ENCODE results near the gene OR10V1. TPM values are rescaled to one million over a fixed set of nuclear protein-coding genes. Genes with fewer than 3 reads are reported as not detected.
"Not testable (repeated sequence)": the region's sequence is repeated elsewhere in the genome, so short reads cannot be mapped to it uniquely, and the experiment has no call there.

The OR10V1 gene
- total RNA-seq, 1 experiment from 2014 or later = not detected

GRCh38 chr11:59689015-59689414, 24.6 kb downstream of the OR10V1 start:
- DNase-seq (ENCODE audit: low read depth, low spot score) = no peak

GRCh38 chr11:59681260-59681725, 32.4 kb downstream of the OR10V1 start:
- POLR2A ChIA-PET; H3K4me1 ChIP-seq (ENCODE audit: control insufficient read depth, insufficient read depth, low read length); DNase-seq (ENCODE audit: low read depth, low spot score); ATAC-seq; H3K27ac ChIP-seq (ENCODE audit: low read length); H3K27me3 ChIP-seq (ENCODE audit: control insufficient read depth, insufficient read depth, low read length); BruUV-seq (replicated peaks); in situ Hi-C loops (cut with HindIII; ENCODE audit: low pct_unique_long_range_greater_than_20kb, low sequenced_read_pairs); H3K36me3 ChIP-seq (ENCODE audit: control insufficient read depth, insufficient read depth, low read length); H3K4me3 ChIP-seq (ENCODE audit: low read depth in 2 of 2, low read length in 2 of 2); H3K9me3 ChIP-seq (ENCODE audit: control insufficient read depth, insufficient read depth, low read depth, low read length): not testable (repeated sequence)
- intact Hi-C loops (cut with micrococcal nuclease; ENCODE audit: unreplicated experiment) = loop anchor here (2.0 to 5.0 kb wide), 2 partner anchors 144 to 249 kb away; no protein-coding TSS in a partner anchor
- CTCF ChIA-PET = interaction anchor here (0.7 kb wide), 1 partner anchor 64 kb away, joined by 3 read pairs; no protein-coding TSS in a partner anchor

More at GRCh38 chr11:59689015-59689414, 24.6 kb downstream of the OR10V1 start:
- Histone ChIP-seq H3K27me3 (ENCODE audit: control insufficient read depth, insufficient read depth, low read length) (no peaks in the 10 kb centered on the region), H3K4me3 (ENCODE audit: low read depth in 2 of 2, low read length in 2 of 2) (no peak overlapping the region), H3K9me3 (ENCODE audit: control insufficient read depth, insufficient read depth, low read depth, low read length) (no peaks in the 10 kb centered on the region), H3K27ac (ENCODE audit: low read length) (no peak overlapping the region), H3K4me1 (ENCODE audit: control insufficient read depth, insufficient read depth, low read length) (no peaks in the 10 kb centered on the region), H3K36me3 (ENCODE audit: control insufficient read depth, insufficient read depth, low read length) (no peaks in the 10 kb centered on the region)
- no peak for ATAC-seq
- CTCF ChIA-PET = interaction anchor here (0.7 kb wide), 1 partner anchor 241 kb away, joined by 6 read pairs; no protein-coding TSS in a partner anchor
- TF ChIP-seq CTCF (IDR thresholded peaks at IDR 0.05) (no peak), REST (IDR thresholded peaks at IDR 0.05; ENCODE audit: insufficient read depth in 1 of 2, low read depth in 2 of 2, low read length in 1 of 2) (no peak), SIN3A (IDR thresholded peaks at IDR 0.05; ENCODE audit: borderline replicate concordance, insufficient read depth, low read depth, low read length) (no peak), TCF7L2 (IDR thresholded peaks at IDR 0.05; ENCODE audit: low read depth, low read length) (no peak), POLR2AphosphoS5 (IDR thresholded peaks at IDR 0.05; ENCODE audit: low read depth, low read length) (no peak)
- POLR2A ChIA-PET = no interaction called here
- intact Hi-C loops (cut with micrococcal nuclease; ENCODE audit: unreplicated experiment) = no loop called here
- no TSS peak for BruUV-seq (replicated peaks)
- in situ Hi-C loops (cut with HindIII; ENCODE audit: low pct_unique_long_range_greater_than_20kb, low sequenced_read_pairs) = no loop called here
